Left lung (tissue), 10 donors: ENCODE data around the gene ADD2. TPM values are rescaled to one million over a fixed set of nuclear protein-coding genes. Genes with fewer than 3 reads are reported as not detected.

Experiments used
- ATAC-seq: fragments of 200-7000 bp; cut with Tn5 transposase; one replicate; pipeline ENCODE4 v1.9.1; 2020; ENCODE audit warnings: moderate library complexity
- DNase-seq, 4 donors: peaks; one replicate each; pipeline ENCODE4 v3.0.0-alpha.2; 2013 to 2020
- H3K27ac ChIP-seq, 2 donors: fragments of 200-600 bp; sonication (generic) in 1 of 2; one replicate each; pipeline versions ENCODE4 v1.5.0 to v1.8.0; 2020 to 2021
- H3K27me3 ChIP-seq, 2 donors: fragments of 200-600 bp; sonication (generic) in 1 of 2; one replicate each; pipeline versions ENCODE4 v1.5.0 to v1.8.0; 2020 to 2021
- H3K36me3 ChIP-seq, 2 donors: fragments of 200-600 bp; sonication (generic) in 1 of 2; one replicate each; pipeline versions ENCODE4 v1.5.0 to v1.8.0; 2020 to 2021
- H3K4me1 ChIP-seq, 2 donors: fragments of 200-600 bp; one replicate each; pipeline ENCODE4 v1.8.0; 2021
- H3K4me3 ChIP-seq, 2 donors: fragments of 200-600 bp; sonication (generic) in 1 of 2; one replicate each; pipeline versions ENCODE4 v1.5.0 to v1.8.0; 2020 to 2021; ENCODE audit warnings: mild to moderate bottlenecking in 1 of 2
- H3K9me3 ChIP-seq, 2 donors: fragments of 200-600 bp; sonication (generic) in 1 of 2; one replicate each; pipeline versions ENCODE4 v1.5.0 to v1.8.0; 2020 to 2021
- intact Hi-C, 2 donors: fragments of 100-400 bp; cut with DNase I; formaldehyde crosslinking; loops; one replicate each; pipeline versions ENCODE4 v1.11.2 to v1.14.2; 2022
- polyA plus RNA-seq, 6 donors: library from polyadenylated mRNA; unstranded; fragments of 120-200 nt; gene quantifications; one replicate each; pipeline ENCODE4 v1.2.1, GENCODE V29; 2013; ENCODE audit not compliant: insufficient read length in 6 of 6
- total RNA-seq, 2 donors: library from RNA; stranded (reverse); fragmentation: NEBNext Ultra II Directional; extraction: Animal tissue kit (Norgen Biotek cat#: 25700); gene quantifications; one replicate each; pipeline ENCODE4 v1.2.1, GENCODE V29; 2021
- TF ChIP-seq, protein P1 (sequence below), 2 donors: fragments of 200-600 bp; sonication (generic) in 1 of 2; IDR thresholded peaks; one replicate each; pipeline versions ENCODE4 v1.5.0 to v1.8.0; 2021; ENCODE audit warnings: antibody characterized with exemption in 2 of 2
- donor health status: DM: no; HTN: yes; CAD: no.
- donor health status: DM: no; HTN: no; CAD: no.

Gene ADD2
- total and polyA plus RNA-seq, 8 donors = 0.92 to 12.2 (median 6.5) TPM

DNA sequence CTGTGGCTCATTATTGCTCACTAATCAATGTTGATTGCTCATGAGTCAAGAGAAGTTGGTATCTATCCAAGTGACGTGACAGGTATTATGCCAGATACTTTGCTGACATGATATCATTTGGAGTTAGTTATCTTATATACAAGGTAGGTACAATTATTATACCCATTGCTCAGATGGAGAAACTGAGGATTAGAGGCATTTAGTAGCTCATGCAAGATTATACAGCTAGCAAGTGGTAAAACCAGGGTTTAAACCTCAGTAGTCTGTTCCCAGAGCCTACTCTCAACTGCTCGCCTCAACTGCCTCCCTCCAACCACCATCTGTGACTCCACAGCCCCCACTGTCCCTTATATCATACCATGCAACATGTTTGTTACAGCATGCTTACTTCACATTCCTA, 16.3 kb upstream of the ADD2 start:
- ATAC-seq = no peak
- Histone ChIP-seq H3K9me3 (no peaks in the 10 kb centered on the region), H3K27ac (no peak overlapping the region), H3K4me1 (peaks cover 0 to under 1% of the 10 kb centered on the region in 2 donors), H3K27me3 (peaks cover 22 to 48% of the 10 kb centered on the region in 2 donors), H3K4me3 (no peak overlapping the region), H3K36me3 (no peaks in the 10 kb centered on the region)
- TF ChIP-seq, protein P1, sequence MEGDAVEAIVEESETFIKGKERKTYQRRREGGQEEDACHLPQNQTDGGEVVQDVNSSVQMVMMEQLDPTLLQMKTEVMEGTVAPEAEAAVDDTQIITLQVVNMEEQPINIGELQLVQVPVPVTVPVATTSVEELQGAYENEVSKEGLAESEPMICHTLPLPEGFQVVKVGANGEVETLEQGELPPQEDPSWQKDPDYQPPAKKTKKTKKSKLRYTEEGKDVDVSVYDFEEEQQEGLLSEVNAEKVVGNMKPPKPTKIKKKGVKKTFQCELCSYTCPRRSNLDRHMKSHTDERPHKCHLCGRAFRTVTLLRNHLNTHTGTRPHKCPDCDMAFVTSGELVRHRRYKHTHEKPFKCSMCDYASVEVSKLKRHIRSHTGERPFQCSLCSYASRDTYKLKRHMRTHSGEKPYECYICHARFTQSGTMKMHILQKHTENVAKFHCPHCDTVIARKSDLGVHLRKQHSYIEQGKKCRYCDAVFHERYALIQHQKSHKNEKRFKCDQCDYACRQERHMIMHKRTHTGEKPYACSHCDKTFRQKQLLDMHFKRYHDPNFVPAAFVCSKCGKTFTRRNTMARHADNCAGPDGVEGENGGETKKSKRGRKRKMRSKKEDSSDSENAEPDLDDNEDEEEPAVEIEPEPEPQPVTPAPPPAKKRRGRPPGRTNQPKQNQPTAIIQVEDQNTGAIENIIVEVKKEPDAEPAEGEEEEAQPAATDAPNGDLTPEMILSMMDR (IDR thresholded peaks at IDR 0.05) = no peak
- intact Hi-C loops = no loop called here
- DNase-seq = no peak

DNA sequence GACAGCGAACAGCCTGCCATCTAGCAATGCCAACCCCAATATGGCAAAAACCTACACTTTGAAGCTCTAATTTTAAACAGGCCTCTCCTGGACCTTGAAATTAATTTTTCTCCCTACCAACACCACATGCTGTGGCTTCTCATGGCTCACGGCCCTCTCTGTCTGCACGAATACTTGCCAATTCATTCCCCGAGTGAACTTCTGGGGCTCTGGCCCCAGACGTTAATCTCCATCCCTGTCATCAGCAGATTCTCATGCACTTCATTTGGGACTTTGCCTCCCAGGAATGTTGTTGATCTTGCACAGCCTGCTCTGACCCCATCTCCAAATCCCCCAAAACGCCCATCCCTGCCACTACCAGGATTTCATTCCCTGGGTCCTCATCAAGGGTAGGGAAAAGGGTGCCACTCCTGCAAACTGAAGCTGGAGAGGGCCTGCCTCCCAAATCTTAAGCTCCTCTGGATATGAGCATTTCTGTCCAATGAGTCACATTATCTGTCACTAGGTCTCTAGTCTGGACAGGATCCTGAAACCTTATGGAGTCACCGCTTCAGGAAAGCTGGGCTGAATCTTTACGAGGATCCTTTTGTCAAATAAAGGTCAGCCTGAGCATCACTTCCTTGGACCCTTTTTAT, 12.0 kb upstream of the ADD2 start:
- peak; percentile 18 for ATAC-seq
- Histone ChIP-seq H3K27me3 (peaks cover 0 to 18% of the 10 kb centered on the region in 2 donors), H3K27ac (no peak overlapping the region), H3K36me3 (no peaks in the 10 kb centered on the region), H3K9me3 (no peaks in the 10 kb centered on the region), H3K4me1 (no peaks in the 10 kb centered on the region), H3K4me3 (no peak overlapping the region)
- TF ChIP-seq, protein P1 (IDR thresholded peaks at IDR 0.05) = no peak
- intact Hi-C loops = no loop called here
- peak in 2 of 4 donors; percentile 8 to 21 for DNase-seq

DNA sequence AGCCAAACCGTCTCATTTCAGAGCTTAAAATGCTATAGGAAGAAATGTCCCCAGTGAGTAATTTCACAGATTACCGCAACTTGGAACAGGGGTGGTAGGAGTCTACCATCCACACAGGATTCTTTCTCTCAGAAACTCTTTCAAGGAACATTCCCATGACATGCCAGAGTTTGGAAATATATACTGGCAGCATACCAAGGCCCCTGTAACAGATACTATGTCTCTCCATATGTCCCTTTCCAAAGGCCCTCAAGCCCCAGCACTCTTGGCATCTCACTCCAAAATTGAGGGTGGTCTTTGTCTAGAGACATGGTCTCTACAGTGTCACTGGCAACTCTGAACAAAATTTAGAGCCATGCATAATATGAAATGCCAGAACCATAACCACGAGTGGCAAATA, 11.5 kb upstream of the ADD2 start:
- Histone ChIP-seq H3K27me3 (peaks cover 0 to 20% of the 10 kb centered on the region in 2 donors), H3K27ac (no peak overlapping the region), H3K36me3 (no peaks in the 10 kb centered on the region), H3K4me1 (no peaks in the 10 kb centered on the region), H3K4me3 (no peak overlapping the region), H3K9me3 (no peaks in the 10 kb centered on the region)
- ATAC-seq = no peak
- TF ChIP-seq, protein P1 (IDR thresholded peaks at IDR 0.05) = no peak
- DNase-seq = peak in 2 of 4 donors; percentile 13 to 25
- intact Hi-C loops = no loop called here

DNA sequence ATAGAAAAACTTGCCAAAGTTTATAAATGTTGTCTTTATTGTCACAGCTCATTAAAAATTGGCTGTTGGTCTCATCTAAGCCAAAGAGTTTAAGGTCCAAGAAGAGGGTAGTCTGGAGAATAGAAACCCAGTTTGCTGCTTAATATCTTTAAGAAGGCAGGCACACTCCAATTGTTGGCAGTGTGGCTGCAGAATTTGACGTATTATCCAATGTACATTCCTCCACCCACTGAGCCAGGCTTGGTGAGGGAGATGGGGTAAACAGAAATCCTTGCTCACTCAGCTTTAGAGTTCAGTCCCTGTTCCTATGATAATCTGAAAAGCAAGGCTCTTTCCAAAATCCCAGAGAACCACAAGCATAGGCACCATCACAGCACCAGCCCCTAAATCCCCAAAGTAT, 10.7 kb upstream of the ADD2 start:
- ATAC-seq (no peak), DNase-seq (peak in 1 of 4 donors; percentile 19)
- intact Hi-C loops = no loop called here
- Histone ChIP-seq H3K4me1 (no peaks in the 10 kb centered on the region), H3K9me3 (no peaks in the 10 kb centered on the region), H3K36me3 (no peaks in the 10 kb centered on the region), H3K27ac (no peak overlapping the region), H3K27me3 (peaks cover 0 to 25% of the 10 kb centered on the region in 2 donors), H3K4me3 (no peak overlapping the region)
- TF ChIP-seq, protein P1 (IDR thresholded peaks at IDR 0.05) = no peak

DNA sequence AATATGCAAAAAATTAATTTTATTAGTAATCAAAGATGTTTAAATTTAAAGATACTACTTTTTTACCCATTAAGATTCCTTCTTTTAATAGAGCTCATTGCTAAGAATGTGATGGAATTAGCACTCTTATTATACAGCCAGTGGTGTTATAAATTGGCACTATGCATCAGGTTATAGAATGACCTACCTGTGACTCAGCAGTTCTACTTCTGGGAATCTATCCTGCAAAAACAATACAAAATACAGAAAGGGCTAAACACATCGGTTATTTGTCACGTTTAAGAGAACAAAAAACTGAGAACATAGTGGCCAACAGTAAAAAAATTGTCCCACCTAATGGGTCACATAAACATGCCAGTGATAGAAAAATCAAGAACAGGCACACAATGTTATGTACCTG, 9.4 kb upstream of the ADD2 start:
- intact Hi-C loops = no loop called here
- no peak overlapping the region for H3K27ac ChIP-seq
- no peaks in the 10 kb centered on the region for H3K36me3 ChIP-seq
- H3K9me3 ChIP-seq = no peaks in the 10 kb centered on the region
- ATAC-seq (no peak), DNase-seq (no peak)
- peaks cover 0 to 35% of the 10 kb centered on the region in 2 donors for H3K27me3 ChIP-seq
- TF ChIP-seq, protein P1 (IDR thresholded peaks at IDR 0.05) = no peak
- no peaks in the 10 kb centered on the region for H3K4me1 ChIP-seq
- no peak overlapping the region for H3K4me3 ChIP-seq
